NT2/D1 (cell line): ENCODE data around the gene POLR1A.

Source experiments
- DNase-seq: peaks from one replicate; pipeline ENCODE4 v3.0.0-alpha.2; 2011; ENCODE audit warnings: low read depth, low spot score
- H3K27me3 ChIP-seq: 2 replicates; pipeline ENCODE4 v1.6.0; 2011; ENCODE audit warnings: mild to moderate bottlenecking; ENCODE audit not compliant: insufficient read length, insufficient read depth
- H3K36me3 ChIP-seq: 2 replicates; pipeline ENCODE4 v1.6.1; 2011; ENCODE audit warnings: mild to moderate bottlenecking, low read length, mixed read lengths; ENCODE audit not compliant: insufficient read depth, insufficient read length
- H3K4me1 ChIP-seq: 2 replicates; pipeline ENCODE4 v1.5.1; 2011; ENCODE audit not compliant: insufficient read depth, insufficient read length
- H3K4me3 ChIP-seq: 2 replicates; pipeline ENCODE4 v1.5.1; 2011; ENCODE audit warnings: low read depth; ENCODE audit not compliant: insufficient read length
- H3K9ac ChIP-seq: 2 replicates; pipeline ENCODE4 v1.6.0; 2011; ENCODE audit warnings: low read depth; ENCODE audit not compliant: insufficient read length
- H3K9me3 ChIP-seq: 2 replicates; pipeline ENCODE4 v1.5.1; 2011; ENCODE audit warnings: mild to moderate bottlenecking, low read length; ENCODE audit not compliant: insufficient read depth
- SUZ12 ChIP-seq: IDR thresholded peaks from 2 replicates; pipeline ENCODE4 v1.6.1; 2011; ENCODE audit not compliant: insufficient read length, insufficient read depth; ENCODE audit errors: extremely low read depth
- YY1 ChIP-seq: IDR thresholded peaks from 2 replicates; pipeline ENCODE4 v1.6.1; 2011; ENCODE audit not compliant: insufficient read length, insufficient read depth
- ZNF274 ChIP-seq: IDR thresholded peaks from 2 replicates; pipeline ENCODE4 v1.6.1; 2011; ENCODE audit warnings: mild to moderate bottlenecking, low read depth, low read length

POLR1A gene

DNA sequence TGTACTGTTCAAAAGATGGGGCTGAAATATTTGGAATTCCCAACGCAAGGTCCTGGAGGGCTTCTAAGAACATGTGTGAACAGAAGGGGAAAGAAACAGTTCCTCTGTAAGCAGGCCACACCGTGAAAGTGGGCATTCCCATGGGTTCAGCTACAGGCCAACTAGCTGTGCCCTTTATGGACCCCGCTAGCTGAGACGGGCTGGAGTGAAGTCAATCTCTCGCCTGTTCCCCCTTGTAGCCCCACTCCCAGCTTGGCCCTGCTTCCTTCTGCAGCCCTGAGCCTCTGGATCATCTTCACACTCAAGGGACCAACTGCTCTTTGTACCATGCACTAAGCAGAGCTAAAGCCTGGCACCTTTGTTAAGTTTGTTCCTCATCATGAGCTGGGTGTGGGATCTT lies 55.4 kb downstream of the POLR1A start:
- no peak overlapping the region for H3K4me3 ChIP-seq

DNA sequence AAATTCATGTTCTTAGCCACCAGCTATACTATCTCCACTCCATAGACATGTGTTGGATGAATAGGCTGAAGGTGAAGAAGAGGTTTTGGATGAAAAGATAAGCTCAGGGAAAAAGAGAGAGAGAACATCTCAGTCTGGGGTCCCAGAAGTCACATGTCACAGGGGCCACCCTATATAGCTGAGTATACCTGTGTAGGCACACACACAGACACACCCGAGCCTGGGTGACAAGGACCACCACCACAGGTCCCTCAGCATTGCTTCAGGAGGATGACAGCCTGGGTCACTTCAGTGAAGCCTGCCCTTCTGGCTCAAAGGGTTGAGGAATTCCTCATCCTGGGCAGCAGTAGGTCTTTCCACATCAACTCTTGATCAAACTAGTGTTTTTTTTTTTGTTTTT lies 56.2 kb downstream of the POLR1A start:
- TF ChIP-seq YY1 (no peak), SUZ12 (no peak), ZNF274 (no peak)
- no peak overlapping the region for H3K4me3 ChIP-seq
- H3K4me1 ChIP-seq = no peaks in the 10 kb centered on the region
- no peaks in the 10 kb centered on the region for H3K27me3 ChIP-seq
- H3K36me3 ChIP-seq = peaks cover 92% of the 10 kb centered on the region
- no peaks in the 10 kb centered on the region for H3K9me3 ChIP-seq
- DNase-seq = no peak
- H3K9ac ChIP-seq = no peak overlapping the region

More for the DNA sequence above, 55.4 kb downstream of the POLR1A start:
- Histone ChIP-seq H3K9me3 (no peaks in the 10 kb centered on the region), H3K4me1 (no peaks in the 10 kb centered on the region), H3K36me3 (peaks cover 92% of the 10 kb centered on the region), H3K27me3 (no peaks in the 10 kb centered on the region), H3K9ac (no peak overlapping the region)
- no peak for DNase-seq
- TF ChIP-seq SUZ12 (no peak), YY1 (no peak), ZNF274 (no peak)

DNA sequence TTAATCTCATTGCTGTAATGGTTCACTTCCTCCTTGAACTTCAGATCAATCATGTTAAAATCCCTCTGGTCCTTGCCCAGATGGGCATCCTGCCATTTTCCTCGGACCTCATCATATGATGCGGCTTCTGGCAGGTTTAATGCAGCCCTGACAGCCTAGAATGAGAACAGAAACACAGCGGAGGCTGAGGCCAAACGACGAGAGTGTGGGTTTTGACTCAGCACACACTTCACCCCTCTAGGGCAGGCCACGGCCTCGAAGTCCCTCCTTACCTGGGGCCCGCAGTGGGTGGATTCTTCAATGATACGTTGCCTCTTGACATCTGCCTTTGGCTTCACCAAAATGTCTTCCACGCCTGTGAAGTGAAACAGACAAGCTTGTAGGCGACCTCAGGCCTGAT lies 56.8 kb downstream of the POLR1A start:
- no peak for DNase-seq
- TF ChIP-seq SUZ12 (no peak), YY1 (no peak), ZNF274 (no peak)

DNA sequence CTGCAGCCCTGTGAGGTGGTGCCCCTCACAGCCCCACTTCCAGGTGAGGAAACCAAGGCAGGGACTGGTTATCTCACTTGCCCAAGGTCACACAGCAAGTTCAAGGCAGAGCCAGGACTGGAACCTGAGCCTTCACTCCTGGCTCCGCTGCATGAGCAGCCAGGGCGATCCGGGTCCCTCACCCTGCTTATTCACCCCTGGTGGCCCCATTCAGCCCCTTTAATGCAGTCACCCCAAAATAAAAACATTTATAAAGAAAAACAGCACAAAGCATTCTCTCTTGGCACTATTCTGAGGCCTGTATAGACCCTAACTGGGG lies 57.3 kb downstream of the POLR1A start:
- Histone ChIP-seq H3K9me3 (no peaks in the 10 kb centered on the region), H3K27me3 (no peaks in the 10 kb centered on the region), H3K36me3 (peaks cover 92% of the 10 kb centered on the region), H3K4me1 (no peaks in the 10 kb centered on the region), H3K9ac (no peak overlapping the region), H3K4me3 (no peak overlapping the region)
- no peak for TF ChIP-seq ZNF274
- DNase-seq = no peak

More for the DNA sequence above, 56.8 kb downstream of the POLR1A start:
- H3K4me3 ChIP-seq = no peak overlapping the region
- no peaks in the 10 kb centered on the region for H3K9me3 ChIP-seq
- H3K36me3 ChIP-seq = peaks cover 92% of the 10 kb centered on the region
- no peak overlapping the region for H3K9ac ChIP-seq
- H3K4me1 ChIP-seq = no peaks in the 10 kb centered on the region
- H3K27me3 ChIP-seq = no peaks in the 10 kb centered on the region

DNA sequence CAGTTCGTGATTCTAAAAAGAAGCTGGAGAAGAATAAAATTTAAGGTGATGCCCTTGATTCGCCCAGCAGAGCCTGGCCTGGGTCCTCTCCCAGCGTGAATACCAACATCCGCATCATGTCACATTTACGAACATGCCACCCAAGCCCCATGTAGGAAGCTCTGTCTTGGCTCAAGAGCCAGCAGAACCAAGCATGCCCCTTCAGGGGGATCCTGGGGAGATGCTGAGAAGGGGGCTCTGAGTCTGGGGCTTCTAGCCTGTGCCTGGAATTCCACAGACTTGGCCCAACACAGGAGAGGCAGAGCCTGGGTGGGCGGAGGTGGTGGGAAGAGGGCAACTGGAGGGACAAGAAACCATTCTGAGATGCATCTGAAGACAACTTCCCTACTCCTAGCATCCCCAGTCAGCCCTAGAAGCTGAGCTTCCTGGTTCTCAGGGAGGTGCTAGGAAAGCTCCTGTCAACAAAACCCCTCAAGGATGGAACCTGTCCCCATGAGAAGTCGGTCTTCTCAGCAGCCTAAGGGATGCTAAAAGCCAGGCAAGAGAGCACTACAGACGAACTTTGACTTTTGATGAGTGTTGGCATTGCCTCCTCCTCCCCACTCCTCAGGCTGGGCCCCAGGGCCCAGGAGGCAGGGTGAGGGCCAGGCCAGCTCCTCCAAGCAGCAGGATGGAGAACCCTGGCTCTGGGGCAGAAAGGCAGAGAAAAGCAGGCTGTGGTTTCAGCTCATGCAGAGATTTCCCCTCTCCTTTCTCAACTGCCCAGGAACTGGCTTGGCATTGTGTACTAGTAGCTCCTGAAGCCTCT lies 57.9 kb downstream of the POLR1A start:
- Histone ChIP-seq H3K4me3 (no peak overlapping the region), H3K36me3 (peaks cover 92% of the 10 kb centered on the region)
- TF ChIP-seq SUZ12 (no peak), ZNF274 (no peak), YY1 (no peak)

DNA sequence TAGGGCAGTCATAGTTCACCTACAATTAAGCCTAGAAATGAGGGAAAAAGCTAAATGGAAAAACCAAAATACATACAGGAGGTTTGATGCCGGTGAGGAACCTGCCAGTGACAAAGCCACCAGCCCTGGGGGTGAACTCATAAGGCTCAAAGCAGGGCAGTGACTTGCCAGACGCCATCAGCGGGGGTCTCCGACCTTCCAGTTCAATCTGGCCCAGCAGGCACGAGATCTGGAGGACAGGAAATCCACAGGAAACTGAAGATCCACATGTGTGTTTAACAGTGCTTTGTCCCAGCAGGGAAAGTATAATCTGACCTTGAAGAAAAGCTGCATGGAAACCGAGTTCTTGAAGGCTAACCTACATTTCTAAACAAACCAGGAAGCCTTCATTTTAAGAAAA lies 60.1 kb downstream of the POLR1A start:
- Histone ChIP-seq H3K4me1 (no peaks in the 10 kb centered on the region), H3K9ac (no peak overlapping the region), H3K4me3 (no peak overlapping the region), H3K9me3 (no peaks in the 10 kb centered on the region), H3K27me3 (no peaks in the 10 kb centered on the region), H3K36me3 (peaks cover 94% of the 10 kb centered on the region)
- DNase-seq = no peak
- no peak for TF ChIP-seq ZNF274
- no peak for TF ChIP-seq SUZ12
- TF ChIP-seq YY1 = no peak

More for the DNA sequence above, 57.9 kb downstream of the POLR1A start:
- Histone ChIP-seq H3K4me1 (no peaks in the 10 kb centered on the region), H3K27me3 (no peaks in the 10 kb centered on the region), H3K9ac (no peak overlapping the region), H3K9me3 (no peaks in the 10 kb centered on the region)
- no peak for DNase-seq

DNA sequence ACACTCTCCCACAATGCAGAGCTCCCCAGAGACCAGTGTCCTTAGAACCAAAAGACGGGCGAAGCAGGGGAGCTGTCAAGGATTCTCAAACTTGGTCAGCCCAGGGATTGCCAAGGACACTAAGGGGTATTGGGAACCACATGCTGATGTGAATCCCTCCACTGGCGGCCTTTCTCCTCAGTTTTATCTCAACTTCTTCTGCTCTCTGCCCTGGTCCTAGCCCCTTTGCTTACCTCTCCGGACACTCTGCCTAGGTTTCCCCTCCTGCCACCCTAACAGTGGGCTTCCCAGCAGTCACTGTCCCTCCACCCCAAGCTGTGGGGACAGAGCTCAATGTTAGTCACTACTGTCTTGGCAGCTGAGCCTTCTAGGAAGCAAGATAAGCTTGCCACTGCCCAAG lies 61.1 kb downstream of the POLR1A start:
- no peaks in the 10 kb centered on the region for H3K27me3 ChIP-seq
- H3K9me3 ChIP-seq = no peaks in the 10 kb centered on the region
- peaks cover 96% of the 10 kb centered on the region for H3K36me3 ChIP-seq
- H3K9ac ChIP-seq = no peak overlapping the region
- H3K4me3 ChIP-seq = no peak overlapping the region
- DNase-seq = no peak
- TF ChIP-seq ZNF274 (no peak), YY1 (no peak), SUZ12 (no peak)
- no peaks in the 10 kb centered on the region for H3K4me1 ChIP-seq

DNA sequence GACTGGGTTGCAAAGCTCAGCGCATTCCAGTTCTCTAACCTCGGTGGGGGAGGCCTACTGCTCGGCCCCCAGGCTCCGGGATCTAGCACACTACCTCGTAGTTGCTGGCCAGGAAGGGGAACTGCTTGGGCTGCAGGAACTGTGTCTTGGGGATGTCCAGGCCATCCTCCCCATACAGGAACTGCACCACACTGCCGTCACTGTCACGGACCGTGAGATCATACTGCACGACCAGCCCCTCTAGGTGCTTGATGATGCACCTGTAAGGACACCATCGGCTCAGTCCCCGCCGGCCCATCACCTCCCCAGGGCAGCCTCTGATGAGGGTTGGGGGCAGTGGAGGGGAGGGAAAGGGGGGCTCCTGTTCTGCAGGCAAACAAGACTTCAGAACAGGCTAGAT lies 61.6 kb downstream of the POLR1A start:
- no peak for TF ChIP-seq ZNF274
- TF ChIP-seq YY1 = no peak
- TF ChIP-seq SUZ12 = no peak
- H3K9me3 ChIP-seq = no peaks in the 10 kb centered on the region
- peaks cover 96% of the 10 kb centered on the region for H3K36me3 ChIP-seq
- DNase-seq = no peak
- no peak overlapping the region for H3K9ac ChIP-seq
- no peaks in the 10 kb centered on the region for H3K27me3 ChIP-seq
- no peak overlapping the region for H3K4me3 ChIP-seq
- H3K4me1 ChIP-seq = no peaks in the 10 kb centered on the region
